Stimulated activated effector memory CD8-positive, alpha-beta T cell treated with anti-CD3 and anti-CD28 coated beads, Interleukin-12 subunit alpha, Interleukin-12 subunit beta, amount 100 ng/mL, for 72 hours (primary cell): ENCODE data around the gene VWF.

Experiments
- ATAC-seq: fragments of 150-1000 bp; cut with Tn5 transposase; 2 replicates; pipeline ENCODE4 v1.10.0; 2021
- DNase-seq, 2 donors: peaks; one replicate each; pipeline ENCODE4 v3.0.0; 2021 to 2022; ENCODE audit warnings: low spot score in 2 of 2
- H3K27ac Mint-ChIP-seq: one replicate; pipeline ENCODE4 v1.8.0; 2022; ENCODE audit warnings: mild to moderate bottlenecking, mixed read lengths
- H3K36me3 Mint-ChIP-seq: one replicate; pipeline ENCODE4 v1.8.0; 2022; ENCODE audit warnings: mild to moderate bottlenecking, mixed read lengths
- H3K4me1 Mint-ChIP-seq: one replicate; pipeline ENCODE4 v1.8.0; 2022; ENCODE audit warnings: mixed read lengths
- H3K4me3 Mint-ChIP-seq: one replicate; pipeline ENCODE4 v1.8.0; 2022; ENCODE audit warnings: mild to moderate bottlenecking, mixed read lengths
- H3K9me3 Mint-ChIP-seq: one replicate; pipeline ENCODE4 v1.8.0; 2022; ENCODE audit warnings: mixed read lengths

The VWF gene

DNA sequence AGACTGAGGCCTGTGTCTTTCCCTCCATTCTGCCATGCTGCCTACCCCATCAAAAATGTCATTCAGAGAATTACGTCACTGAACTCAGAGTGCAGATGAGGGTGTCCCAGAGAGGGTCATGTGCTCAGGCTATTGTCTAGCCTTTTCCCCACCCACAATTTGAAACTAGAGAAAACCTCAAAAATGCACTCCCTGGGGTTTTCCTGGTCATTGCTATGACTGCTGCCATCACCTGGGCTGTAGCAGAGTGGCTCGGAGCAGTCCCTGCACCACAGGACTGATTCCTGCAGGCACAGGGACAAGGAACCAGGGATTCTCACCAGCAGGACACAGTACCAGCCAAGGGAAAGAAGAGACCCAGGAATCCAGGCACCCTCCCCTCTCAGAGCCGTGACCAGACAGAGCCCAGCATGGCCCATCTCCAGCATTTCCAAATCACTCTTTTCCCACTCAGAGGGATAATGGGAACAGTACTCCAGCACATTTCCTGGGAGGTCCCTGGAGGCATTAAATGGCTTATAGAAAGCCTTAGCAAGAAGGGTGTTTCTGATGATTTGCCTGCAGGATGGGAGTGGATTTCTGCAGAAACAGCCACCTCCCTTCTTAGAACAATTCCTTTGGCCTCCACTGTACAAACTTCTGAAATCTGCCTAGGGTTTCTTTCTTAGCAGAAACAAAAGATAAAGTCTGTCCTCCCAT lies 45.9 kb downstream of the VWF start:
- no peak overlapping the region for H3K4me3 Mint-ChIP-seq
- H3K27ac Mint-ChIP-seq: no peak overlapping the region
- no peaks in the 10 kb centered on the region for H3K36me3 Mint-ChIP-seq
- no peak for DNase-seq
- no peak for ATAC-seq
- peaks cover 22% of the 10 kb centered on the region for H3K4me1 Mint-ChIP-seq
- no peaks in the 10 kb centered on the region for H3K9me3 Mint-ChIP-seq

DNA sequence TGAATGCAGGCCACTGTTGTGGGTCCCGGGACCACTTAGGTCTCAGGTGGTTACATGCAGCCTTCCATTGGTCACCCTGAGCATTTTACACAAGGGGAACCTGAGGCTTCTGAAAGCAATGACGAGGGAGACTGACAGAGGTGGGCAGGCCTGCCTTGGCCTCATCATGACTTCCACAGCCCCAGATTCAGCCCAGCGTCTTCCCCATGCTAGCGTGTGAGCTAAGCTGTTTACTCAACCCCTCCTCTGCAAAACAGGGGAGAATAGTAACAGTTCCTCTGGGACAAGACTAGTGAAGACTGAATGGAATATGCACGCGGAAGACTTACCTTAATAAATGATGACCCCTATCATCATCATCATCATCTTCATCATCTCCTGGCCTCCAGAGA lies 46.8 kb downstream of the VWF start:
- DNase-seq (no peak), ATAC-seq (no peak)
- no peaks in the 10 kb centered on the region for H3K9me3 Mint-ChIP-seq
- no peaks in the 10 kb centered on the region for H3K36me3 Mint-ChIP-seq
- H3K4me3 Mint-ChIP-seq: no peak overlapping the region
- peaks cover 22% of the 10 kb centered on the region for H3K4me1 Mint-ChIP-seq
- H3K27ac Mint-ChIP-seq: no peak overlapping the region

DNA sequence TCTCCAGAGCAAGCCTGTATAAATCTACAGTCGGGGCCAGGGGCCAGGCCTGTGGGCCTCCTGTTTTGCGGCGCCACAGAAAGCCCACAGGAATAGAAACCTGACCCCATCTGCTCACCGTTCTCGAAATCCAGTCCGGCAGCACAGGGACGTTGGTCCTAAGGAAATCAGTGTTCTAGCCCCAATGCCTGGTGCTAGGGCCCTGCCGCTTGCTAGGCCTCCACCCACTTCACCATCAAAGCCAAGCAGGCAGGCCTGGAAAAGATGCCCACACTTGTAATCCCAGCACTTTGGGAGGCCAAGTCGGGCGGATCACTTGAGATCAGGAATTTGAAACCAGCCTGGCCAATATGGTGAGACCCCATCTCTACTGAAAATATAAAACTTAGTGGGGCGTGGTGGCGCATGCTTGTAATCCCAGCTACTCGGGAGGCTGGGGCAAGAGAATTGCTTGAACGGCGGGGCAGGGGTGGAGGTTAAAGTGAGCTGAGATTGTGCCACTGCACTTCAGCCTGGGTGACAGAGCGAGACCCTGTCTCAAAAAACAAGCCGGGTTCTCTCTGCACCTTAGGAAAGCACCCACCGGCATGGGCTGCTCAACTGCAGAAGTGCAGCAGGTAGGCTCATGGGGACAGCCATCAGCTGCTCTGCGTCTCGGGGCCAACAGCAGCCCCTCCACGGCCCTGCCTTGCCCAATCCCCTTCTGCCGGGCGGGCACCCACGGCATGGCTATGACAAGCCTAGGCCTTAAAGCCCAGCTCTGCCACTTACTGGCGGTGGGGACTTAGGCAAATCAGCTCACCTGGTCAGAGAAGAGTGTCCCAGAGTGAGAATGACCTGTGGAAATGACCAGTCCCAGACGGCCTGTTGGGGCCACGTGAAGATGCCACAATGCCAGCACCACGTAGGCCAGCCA lies 47.4 kb downstream of the VWF start:
- no peak overlapping the region for H3K27ac Mint-ChIP-seq
- ATAC-seq (no peak), DNase-seq (no peak)
- no peak overlapping the region for H3K4me3 Mint-ChIP-seq
- peaks cover 22% of the 10 kb centered on the region for H3K4me1 Mint-ChIP-seq
- H3K36me3 Mint-ChIP-seq: no peaks in the 10 kb centered on the region
- H3K9me3 Mint-ChIP-seq: no peaks in the 10 kb centered on the region

DNA sequence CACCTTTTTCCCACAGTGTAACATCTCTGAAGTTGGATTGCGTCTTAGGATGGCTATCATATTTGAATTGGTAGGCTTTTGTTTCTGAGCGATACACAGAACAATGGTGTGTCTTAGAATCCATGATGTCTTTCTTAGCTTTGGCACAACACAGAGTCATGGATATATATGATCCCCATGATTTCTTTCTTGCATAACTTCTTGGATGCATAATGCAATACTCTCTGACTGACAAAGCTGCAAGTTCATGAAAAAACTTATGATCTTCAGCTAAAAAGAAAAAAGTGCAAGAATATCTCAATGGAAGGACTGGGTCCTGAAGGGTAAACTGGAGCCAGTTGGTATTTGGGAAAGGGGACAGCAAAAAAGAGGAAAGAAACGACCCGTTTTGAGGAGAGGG lies 48.1 kb downstream of the VWF start:
- Mint-ChIP-seq H3K27ac (no peak overlapping the region), H3K36me3 (no peaks in the 10 kb centered on the region), H3K4me1 (peaks cover 22% of the 10 kb centered on the region), H3K9me3 (no peaks in the 10 kb centered on the region), H3K4me3 (peak overlapping the region; percentile 78)
- DNase-seq: no peak
- ATAC-seq: no peak

DNA sequence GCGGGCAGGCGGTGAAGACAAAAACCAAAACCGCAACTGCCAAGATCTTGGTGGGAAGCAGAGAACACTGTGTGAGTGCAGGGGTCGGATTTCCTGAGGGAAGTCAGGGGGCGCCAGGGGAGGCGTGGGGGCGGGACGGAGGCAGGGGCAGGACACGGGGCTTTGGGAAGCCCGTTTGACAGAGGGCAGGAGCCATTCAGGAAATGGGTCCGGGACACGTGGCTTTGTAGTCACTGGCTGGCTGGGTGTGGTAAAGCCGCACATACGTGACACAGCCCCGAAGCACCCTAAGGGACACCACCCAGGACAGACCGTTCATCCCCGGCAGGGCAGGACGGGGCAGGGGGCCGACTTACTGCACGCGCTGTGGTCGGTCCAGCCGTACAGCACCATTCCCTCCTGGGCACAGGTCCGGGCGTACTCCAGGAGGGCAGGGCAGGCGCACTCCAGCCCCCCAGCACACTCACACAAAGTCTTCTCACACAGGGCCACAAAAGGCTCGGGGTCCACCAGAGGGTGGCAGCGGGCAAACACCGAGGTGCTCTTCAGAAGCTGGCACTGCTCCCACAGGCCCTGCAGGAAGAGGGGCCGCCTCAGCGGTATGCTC lies 49.4 kb downstream of the VWF start:
- peak in 1 of 2 donors; percentile 22 for DNase-seq
- Mint-ChIP-seq H3K4me1 (peaks cover 32% of the 10 kb centered on the region), H3K9me3 (no peaks in the 10 kb centered on the region), H3K27ac (peak overlapping the region; percentile 65), H3K36me3 (no peaks in the 10 kb centered on the region), H3K4me3 (peak overlapping the region; percentile 78)
- ATAC-seq: peak; percentile 91

DNA sequence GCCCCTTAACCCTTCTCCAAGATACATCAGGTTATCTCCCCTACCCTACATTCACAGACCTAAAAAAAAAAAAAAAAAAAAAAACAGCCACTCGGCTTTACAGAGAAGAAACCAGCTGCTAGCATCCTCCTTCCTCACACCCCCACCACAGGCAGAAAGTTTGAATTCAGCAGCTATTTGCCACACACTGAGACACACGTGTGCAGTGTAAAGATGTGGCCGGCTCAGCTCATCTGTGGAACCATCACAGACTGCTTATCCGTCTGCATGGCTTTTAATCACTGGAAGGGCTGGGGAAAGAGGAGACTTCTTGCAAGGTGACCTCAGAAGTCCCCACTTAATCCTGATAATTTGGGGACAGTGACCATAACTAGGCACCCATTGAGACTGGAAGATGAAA lies 50.0 kb downstream of the VWF start:
- peak; percentile 74 for ATAC-seq
- H3K4me3 Mint-ChIP-seq: peak overlapping the region; percentile 78
- no peak for DNase-seq
- H3K9me3 Mint-ChIP-seq: no peaks in the 10 kb centered on the region
- peaks cover 39% of the 10 kb centered on the region for H3K4me1 Mint-ChIP-seq
- peak overlapping the region; percentile 65 for H3K27ac Mint-ChIP-seq
- H3K36me3 Mint-ChIP-seq: no peaks in the 10 kb centered on the region

DNA sequence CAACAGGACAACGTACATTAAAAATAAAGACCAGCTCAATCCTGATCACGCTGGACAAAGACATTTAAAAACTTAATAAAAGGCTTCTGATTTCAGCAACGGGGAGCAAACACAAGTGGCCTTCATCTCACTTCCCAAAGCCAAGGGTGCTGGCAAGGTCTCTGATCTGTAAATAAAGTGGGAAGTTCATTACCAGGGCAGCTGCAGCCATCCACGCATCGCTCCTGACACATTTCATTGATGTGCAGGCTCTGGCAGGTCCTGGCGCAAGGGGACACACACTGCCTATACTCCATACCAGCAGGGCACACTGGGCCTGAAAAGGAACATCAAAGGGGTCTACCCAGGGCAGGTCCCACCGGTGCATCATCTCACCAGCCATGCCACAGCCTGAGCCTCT lies 51.0 kb downstream of the VWF start:
- H3K36me3 Mint-ChIP-seq: no peaks in the 10 kb centered on the region
- H3K4me3 Mint-ChIP-seq: no peak overlapping the region
- DNase-seq (no peak), ATAC-seq (no peak)
- H3K27ac Mint-ChIP-seq: no peak overlapping the region
- H3K4me1 Mint-ChIP-seq: peaks cover 43% of the 10 kb centered on the region
- H3K9me3 Mint-ChIP-seq: no peaks in the 10 kb centered on the region

DNA sequence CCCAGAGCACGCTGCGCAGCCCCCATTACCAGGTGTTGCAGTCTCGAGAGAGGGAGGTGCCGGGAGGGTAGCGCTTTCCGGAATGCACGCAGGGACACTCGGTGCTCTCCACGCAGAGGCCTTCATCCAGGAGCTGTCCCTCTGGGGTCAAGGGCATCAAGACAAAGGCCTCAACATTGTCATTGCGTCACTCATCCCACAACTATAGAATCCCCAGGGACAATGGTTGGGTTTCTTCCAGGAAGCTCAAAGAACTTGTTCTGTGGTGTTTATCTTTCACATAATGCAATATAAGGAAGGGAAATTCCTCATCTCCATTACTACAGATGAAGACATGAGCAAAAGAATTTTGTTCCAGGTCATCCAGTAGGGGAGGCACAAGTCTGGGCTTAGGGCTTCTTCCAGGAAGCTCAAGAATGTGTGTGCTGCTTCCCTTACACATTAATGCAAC lies 52.1 kb downstream of the VWF start:
- Mint-ChIP-seq H3K4me1 (peaks cover 43% of the 10 kb centered on the region), H3K4me3 (no peak overlapping the region), H3K9me3 (no peaks in the 10 kb centered on the region), H3K36me3 (no peaks in the 10 kb centered on the region), H3K27ac (no peak overlapping the region)
- DNase-seq (no peak), ATAC-seq (no peak)

DNA sequence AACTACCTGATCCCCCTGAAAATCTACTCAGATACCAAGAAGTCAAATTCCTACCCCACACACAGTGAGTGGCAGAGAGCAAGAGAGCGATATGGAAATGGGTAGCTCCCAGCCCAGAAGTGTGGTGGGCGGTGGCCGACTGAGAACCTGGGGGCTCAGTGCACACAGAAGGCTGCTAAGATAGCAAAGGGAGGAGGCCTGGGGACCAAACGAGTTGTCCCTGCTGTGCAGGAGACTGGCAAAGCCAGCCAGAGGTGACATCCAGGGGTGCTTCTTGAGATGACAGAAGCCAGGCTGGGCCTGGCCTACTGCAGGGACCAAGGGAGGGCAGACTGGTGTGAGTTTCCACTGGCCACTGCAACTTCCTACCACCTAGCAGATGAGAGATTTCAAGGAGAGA lies 52.9 kb downstream of the VWF start:
- Mint-ChIP-seq H3K9me3 (no peaks in the 10 kb centered on the region), H3K4me3 (no peak overlapping the region), H3K27ac (peak overlapping the region; percentile 47), H3K4me1 (peaks cover 43% of the 10 kb centered on the region), H3K36me3 (no peaks in the 10 kb centered on the region)
- ATAC-seq (no peak), DNase-seq (no peak)

DNA sequence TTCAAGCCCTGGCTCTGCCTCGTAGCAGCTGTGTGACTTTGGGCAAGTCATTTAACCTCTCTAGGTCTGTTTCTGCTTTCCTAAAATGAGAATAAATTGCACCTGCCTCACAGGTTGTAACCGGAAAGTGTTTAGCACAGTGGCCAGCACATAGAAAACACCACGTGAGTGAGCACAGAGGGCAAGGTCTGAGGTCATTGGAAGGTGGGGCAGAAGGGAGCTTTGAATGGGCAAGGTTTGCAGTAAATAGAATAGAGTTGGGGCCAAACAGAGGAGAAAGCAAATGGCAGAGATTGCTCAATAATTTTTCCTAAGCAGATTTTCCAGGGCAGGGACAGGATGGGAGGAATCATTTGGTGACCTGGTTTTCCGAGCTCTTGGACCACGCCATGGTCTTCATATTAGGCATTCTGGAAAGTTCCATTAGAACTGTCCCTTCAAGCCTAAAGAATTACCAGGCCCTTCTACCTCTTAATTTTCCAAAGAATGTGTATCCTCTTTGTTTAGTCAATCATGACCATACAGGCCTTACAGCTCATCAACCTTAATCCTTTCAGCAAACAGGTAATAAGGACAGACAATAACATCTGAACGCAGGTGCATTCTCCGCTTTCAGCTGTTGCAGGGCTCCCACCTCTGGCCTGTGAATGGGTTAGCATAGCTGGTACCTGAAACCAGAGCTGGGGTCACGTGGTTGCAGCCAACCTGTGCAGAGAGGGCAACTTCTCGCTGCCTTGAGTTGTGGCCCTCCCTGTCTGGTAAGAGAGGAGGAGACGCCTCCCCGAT lies 53.8 kb downstream of the VWF start:
- Mint-ChIP-seq H3K4me3 (no peak overlapping the region), H3K36me3 (no peaks in the 10 kb centered on the region), H3K4me1 (peaks cover 46% of the 10 kb centered on the region), H3K27ac (peak overlapping the region; percentile 47), H3K9me3 (no peaks in the 10 kb centered on the region)
- DNase-seq (no peak), ATAC-seq (no peak)

DNA sequence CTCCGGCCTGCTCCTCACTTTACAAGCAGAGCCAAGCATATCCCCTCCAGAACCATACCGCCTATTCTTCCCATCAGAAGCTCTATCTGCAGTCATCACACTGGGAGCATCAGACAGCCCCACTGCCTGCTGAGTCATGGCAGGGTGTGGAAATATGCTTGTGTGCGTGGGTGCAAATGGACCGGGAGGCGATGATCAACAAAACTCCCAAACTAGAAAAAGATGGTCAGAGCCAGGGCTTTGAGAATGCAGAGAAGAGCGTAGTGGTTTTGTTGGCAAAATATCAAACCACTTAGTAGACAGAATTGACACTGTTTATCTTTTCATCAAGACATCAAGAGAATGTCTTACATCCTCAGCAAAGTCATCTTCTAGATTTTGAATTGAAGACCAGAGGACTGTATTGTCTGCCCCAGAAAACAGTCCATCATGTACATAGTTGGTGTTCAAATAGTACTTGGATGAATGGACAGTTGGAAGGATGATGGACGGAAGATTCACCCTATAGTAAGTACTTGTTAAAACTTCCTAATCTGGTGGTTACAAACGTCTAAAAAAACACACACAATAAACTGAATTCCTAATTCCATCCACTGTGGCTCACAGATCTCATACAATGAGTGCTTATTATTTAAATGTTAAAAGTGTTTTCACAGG lies 54.9 kb downstream of the VWF start:
- Mint-ChIP-seq H3K4me3 (no peak overlapping the region), H3K36me3 (no peaks in the 10 kb centered on the region), H3K27ac (no peak overlapping the region), H3K9me3 (no peaks in the 10 kb centered on the region), H3K4me1 (peaks cover 35% of the 10 kb centered on the region)
- peak; percentile 72 for ATAC-seq
- DNase-seq: no peak

DNA sequence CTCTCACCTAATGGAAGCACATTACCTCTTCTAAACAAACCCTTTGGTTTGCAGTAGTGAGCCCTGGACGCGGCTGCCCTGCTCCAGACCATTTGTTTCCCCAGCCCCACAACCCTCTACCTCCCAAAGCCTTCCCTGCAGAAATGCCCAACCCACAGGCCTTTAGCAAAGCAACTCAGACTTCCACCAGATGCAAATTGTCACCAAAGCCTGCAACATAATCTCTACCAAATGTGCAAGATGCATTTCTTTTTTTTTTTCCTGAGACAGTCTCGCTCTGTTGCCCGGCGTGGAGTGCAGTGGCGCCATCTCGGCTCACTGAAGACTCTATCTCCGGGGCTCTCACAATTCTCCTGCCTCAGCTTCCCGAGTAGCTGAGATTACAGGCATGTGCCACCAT lies 56.2 kb downstream of the VWF start:
- H3K4me3 Mint-ChIP-seq: no peak overlapping the region
- ATAC-seq: no peak
- H3K27ac Mint-ChIP-seq: no peak overlapping the region
- peaks cover 27% of the 10 kb centered on the region for H3K4me1 Mint-ChIP-seq
- DNase-seq: no peak
- no peaks in the 10 kb centered on the region for H3K9me3 Mint-ChIP-seq
- H3K36me3 Mint-ChIP-seq: no peaks in the 10 kb centered on the region

DNA sequence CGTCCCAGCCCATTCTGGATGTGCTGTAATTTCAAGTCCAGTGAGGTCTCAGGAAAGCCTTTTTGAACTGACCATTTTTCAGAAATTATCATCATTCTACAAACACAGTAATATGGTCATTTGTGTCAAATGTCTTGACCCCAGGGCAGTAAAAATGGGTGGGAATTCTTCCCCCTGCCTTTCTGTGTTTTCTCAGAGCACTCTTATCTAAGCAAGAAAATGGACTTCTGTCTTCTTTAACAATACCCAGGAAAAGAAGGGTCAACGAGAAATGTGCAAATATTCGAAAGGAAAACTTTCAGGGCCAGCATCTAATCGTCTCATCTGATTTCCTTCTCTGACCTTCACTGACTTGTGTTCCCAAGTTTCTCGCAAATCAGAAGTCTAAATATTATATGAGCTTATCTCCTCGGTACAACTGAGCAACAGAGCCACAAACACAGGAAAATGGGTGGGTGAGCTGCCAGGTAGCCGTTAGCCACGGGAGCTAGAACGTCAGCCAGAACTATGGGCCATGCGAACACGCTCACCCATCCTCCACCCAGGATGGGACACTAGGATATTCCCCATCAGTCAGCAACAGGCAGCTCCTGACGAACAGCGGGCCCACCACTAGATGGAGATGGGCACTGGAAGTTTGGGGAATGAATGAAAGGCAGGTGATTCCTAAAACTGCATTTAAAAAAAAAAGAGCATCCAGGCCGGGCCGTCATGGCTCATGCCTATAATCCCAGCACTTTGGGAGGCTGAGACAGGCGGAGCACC lies 57.1 kb downstream of the VWF start:
- Mint-ChIP-seq H3K4me1 (peaks cover 27% of the 10 kb centered on the region), H3K4me3 (no peak overlapping the region), H3K36me3 (no peaks in the 10 kb centered on the region), H3K27ac (no peak overlapping the region), H3K9me3 (no peaks in the 10 kb centered on the region)
- ATAC-seq (no peak), DNase-seq (no peak)

DNA sequence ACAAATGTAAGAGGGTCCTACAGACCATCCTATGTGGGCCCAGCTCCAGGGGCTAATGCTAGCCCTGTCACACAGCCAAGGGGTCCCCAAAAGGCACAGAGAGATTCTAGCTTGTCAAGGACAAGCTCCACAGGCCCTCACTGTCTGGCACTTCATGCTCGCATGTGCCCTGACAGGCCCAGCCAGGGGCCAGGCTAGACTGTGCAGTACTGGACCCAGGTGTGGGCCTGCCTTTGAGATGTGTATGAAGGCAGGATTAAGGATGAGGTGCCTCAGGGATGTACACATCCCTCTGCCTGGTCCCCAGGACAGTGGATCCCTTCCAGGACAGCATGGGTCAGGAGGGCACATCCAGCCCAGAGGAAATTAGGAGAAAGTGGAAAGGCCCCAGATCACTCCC lies 57.8 kb downstream of the VWF start:
- no peak for ATAC-seq
- Mint-ChIP-seq H3K9me3 (no peaks in the 10 kb centered on the region), H3K4me3 (no peak overlapping the region), H3K36me3 (no peaks in the 10 kb centered on the region), H3K27ac (peak overlapping the region; percentile 43), H3K4me1 (peaks cover 27% of the 10 kb centered on the region)
- no peak for DNase-seq
